ENCODE data around the gene RHBDF2. TPM values are rescaled to one million over a fixed set of nuclear protein-coding genes. Genes with fewer than 3 reads are reported as not detected.

The RHBDF2 gene
- total RNA-seq, 1 donor from 2014 or later, result 30.7 TPM

DNA sequence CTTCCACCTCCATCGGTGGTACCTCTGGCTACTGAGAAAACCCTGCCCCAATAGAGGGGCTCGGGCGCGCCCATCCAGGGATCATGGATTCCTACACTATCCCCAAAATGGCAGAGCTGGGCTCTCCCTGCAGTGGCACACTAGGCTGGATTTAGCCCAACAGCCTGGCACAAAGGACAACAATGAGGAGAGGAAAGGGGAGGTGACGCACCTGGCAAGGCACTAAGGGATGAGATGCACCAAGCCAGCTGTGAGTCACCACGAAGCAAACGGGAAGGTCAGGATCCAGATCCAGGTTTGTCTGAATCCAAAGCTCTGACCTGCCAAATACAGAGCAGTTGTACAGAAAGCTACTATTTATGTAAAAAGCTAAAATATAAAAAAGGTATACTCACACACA, 66.4 kb downstream of the RHBDF2 start:
- no peak for DNase-seq (ENCODE audit: low read depth)
- H3K4me1 Mint-ChIP-seq (ENCODE audit: low read depth, unreplicated experiment), result peaks cover 10% of the 10 kb centered on the region
- TF ChIP-seq, protein P1, sequence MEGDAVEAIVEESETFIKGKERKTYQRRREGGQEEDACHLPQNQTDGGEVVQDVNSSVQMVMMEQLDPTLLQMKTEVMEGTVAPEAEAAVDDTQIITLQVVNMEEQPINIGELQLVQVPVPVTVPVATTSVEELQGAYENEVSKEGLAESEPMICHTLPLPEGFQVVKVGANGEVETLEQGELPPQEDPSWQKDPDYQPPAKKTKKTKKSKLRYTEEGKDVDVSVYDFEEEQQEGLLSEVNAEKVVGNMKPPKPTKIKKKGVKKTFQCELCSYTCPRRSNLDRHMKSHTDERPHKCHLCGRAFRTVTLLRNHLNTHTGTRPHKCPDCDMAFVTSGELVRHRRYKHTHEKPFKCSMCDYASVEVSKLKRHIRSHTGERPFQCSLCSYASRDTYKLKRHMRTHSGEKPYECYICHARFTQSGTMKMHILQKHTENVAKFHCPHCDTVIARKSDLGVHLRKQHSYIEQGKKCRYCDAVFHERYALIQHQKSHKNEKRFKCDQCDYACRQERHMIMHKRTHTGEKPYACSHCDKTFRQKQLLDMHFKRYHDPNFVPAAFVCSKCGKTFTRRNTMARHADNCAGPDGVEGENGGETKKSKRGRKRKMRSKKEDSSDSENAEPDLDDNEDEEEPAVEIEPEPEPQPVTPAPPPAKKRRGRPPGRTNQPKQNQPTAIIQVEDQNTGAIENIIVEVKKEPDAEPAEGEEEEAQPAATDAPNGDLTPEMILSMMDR (IDR thresholded peaks at IDR 0.05; ENCODE audit: insufficient read depth, low read depth, low read length), result no peak
- no peak for TF ChIP-seq EZH2 (IDR thresholded peaks at IDR 0.05; ENCODE audit: insufficient read depth, low read length)
- Histone ChIP-seq H3K4me2 (ENCODE audit: low read length) (no peak overlapping the region), H3K27ac (ENCODE audit: low read depth, low read length) (no peak overlapping the region), H4K20me1 (ENCODE audit: insufficient read depth, low read length) (peaks cover 94% of the 10 kb centered on the region), H3K36me3 (ENCODE audit: insufficient read depth, low read length) (no peaks in the 10 kb centered on the region), H3K27me3 (ENCODE audit: insufficient read depth, low read length) (no peaks in the 10 kb centered on the region), H3K4me3 (ENCODE audit: insufficient read depth, low read depth, low read length) (no peak overlapping the region), H3K4me1 (ENCODE audit: insufficient read depth, low read length) (peaks cover 3% of the 10 kb centered on the region), H3K9ac (ENCODE audit: low read length) (no peak overlapping the region), H3K79me2 (ENCODE audit: insufficient read depth, low read length) (peaks cover 91% of the 10 kb centered on the region), H3K9me3 (ENCODE audit: insufficient read depth, low read depth, low read length) (no peaks in the 10 kb centered on the region), H2AFZ (ENCODE audit: low read depth, low read length) (no peak overlapping the region)
- FAIRE-seq, result no peak
- H3K4me3 Mint-ChIP-seq (ENCODE audit: unreplicated experiment), result no peak overlapping the region
- no peaks in the 10 kb centered on the region for H3K27me3 Mint-ChIP-seq (ENCODE audit: low read depth, unreplicated experiment)
- no peaks in the 10 kb centered on the region for H3K9me3 Mint-ChIP-seq (ENCODE audit: unreplicated experiment)
- H3K27ac Mint-ChIP-seq (ENCODE audit: unreplicated experiment), result no peak overlapping the region
- peaks cover 2% of the 10 kb centered on the region for H3K36me3 Mint-ChIP-seq (ENCODE audit: low read depth, unreplicated experiment)

GRCh38 chr17:76433693-76434092, 67.5 kb downstream of the RHBDF2 start:
- Histone ChIP-seq H3K27ac (ENCODE audit: low read depth, low read length) (no peak overlapping the region), H3K79me2 (ENCODE audit: insufficient read depth, low read length) (peaks cover 85% of the 10 kb centered on the region), H3K4me2 (ENCODE audit: low read length) (no peak overlapping the region), H2AFZ (ENCODE audit: low read depth, low read length) (no peak overlapping the region), H3K9ac (ENCODE audit: low read length) (no peak overlapping the region), H3K9me3 (ENCODE audit: insufficient read depth, low read depth, low read length) (no peaks in the 10 kb centered on the region), H4K20me1 (ENCODE audit: insufficient read depth, low read length) (peaks cover 87% of the 10 kb centered on the region), H3K27me3 (ENCODE audit: insufficient read depth, low read length) (no peaks in the 10 kb centered on the region), H3K36me3 (ENCODE audit: insufficient read depth, low read length) (no peaks in the 10 kb centered on the region), H3K4me3 (ENCODE audit: insufficient read depth, low read depth, low read length) (no peak overlapping the region), H3K4me1 (ENCODE audit: insufficient read depth, low read length) (no peaks in the 10 kb centered on the region)
- Mint-ChIP-seq H3K27ac (ENCODE audit: unreplicated experiment) (no peak overlapping the region), H3K4me3 (ENCODE audit: unreplicated experiment) (no peak overlapping the region), H3K27me3 (ENCODE audit: low read depth, unreplicated experiment) (no peaks in the 10 kb centered on the region), H3K36me3 (ENCODE audit: low read depth, unreplicated experiment) (no peaks in the 10 kb centered on the region), H3K9me3 (ENCODE audit: unreplicated experiment) (no peaks in the 10 kb centered on the region), H3K4me1 (ENCODE audit: low read depth, unreplicated experiment) (peaks cover 5% of the 10 kb centered on the region)
- FAIRE-seq, result no peak
- TF ChIP-seq, protein P1 (IDR thresholded peaks at IDR 0.05; ENCODE audit: insufficient read depth, low read depth, low read length), result no peak
- TF ChIP-seq EZH2 (IDR thresholded peaks at IDR 0.05; ENCODE audit: insufficient read depth, low read length), result no peak
- DNase-seq (ENCODE audit: low read depth), result no peak

DNA sequence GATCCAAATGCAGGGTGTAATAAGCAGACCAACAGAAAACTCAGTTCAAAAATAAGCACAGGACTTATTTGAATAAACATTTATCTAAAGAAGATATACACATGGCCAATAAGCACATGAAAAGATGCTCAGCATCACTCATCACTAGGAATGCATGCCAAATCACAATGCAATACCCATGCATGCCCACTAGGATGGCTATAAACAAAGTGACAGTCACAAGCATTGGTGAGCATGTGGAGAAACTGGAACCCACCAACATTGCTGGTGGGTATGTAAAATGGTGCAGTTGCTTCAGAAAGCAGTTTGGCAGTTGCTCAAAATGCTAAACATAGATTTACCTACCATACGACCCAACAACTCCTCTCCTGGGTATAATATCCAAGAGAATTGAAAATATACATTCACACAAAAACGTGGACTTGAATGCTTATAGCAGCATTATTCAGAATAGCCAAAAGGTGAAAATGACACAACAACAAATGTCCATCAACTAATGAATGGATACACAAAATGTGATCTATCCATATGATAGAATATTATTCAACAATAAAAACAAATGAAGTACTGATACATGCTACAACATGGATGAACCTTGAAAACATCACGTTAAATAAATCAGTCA, 68.4 kb downstream of the RHBDF2 start:
- Mint-ChIP-seq H3K9me3 (ENCODE audit: unreplicated experiment) (no peaks in the 10 kb centered on the region), H3K27ac (ENCODE audit: unreplicated experiment) (no peak overlapping the region), H3K4me3 (ENCODE audit: unreplicated experiment) (no peak overlapping the region), H3K27me3 (ENCODE audit: low read depth, unreplicated experiment) (no peaks in the 10 kb centered on the region), H3K36me3 (ENCODE audit: low read depth, unreplicated experiment) (no peaks in the 10 kb centered on the region), H3K4me1 (ENCODE audit: low read depth, unreplicated experiment) (peaks cover 6% of the 10 kb centered on the region)
- H3K4me3 ChIP-seq (ENCODE audit: insufficient read depth, low read depth, low read length), result no peak overlapping the region
- TF ChIP-seq, protein P1 (IDR thresholded peaks at IDR 0.05; ENCODE audit: insufficient read depth, low read depth, low read length), result peak; percentile 45
- no peak for TF ChIP-seq EZH2 (IDR thresholded peaks at IDR 0.05; ENCODE audit: insufficient read depth, low read length)
- H3K27ac ChIP-seq (ENCODE audit: low read depth, low read length), result no peak overlapping the region
- DNase-seq (ENCODE audit: low read depth) (no peak), FAIRE-seq (no peak)
- H3K9me3 ChIP-seq (ENCODE audit: insufficient read depth, low read depth, low read length), result no peaks in the 10 kb centered on the region
- no peaks in the 10 kb centered on the region for H3K27me3 ChIP-seq (ENCODE audit: insufficient read depth, low read length)
- no peak overlapping the region for H3K4me2 ChIP-seq (ENCODE audit: low read length)
- no peaks in the 10 kb centered on the region for H3K4me1 ChIP-seq (ENCODE audit: insufficient read depth, low read length)
- H3K79me2 ChIP-seq (ENCODE audit: insufficient read depth, low read length), result peaks cover 80% of the 10 kb centered on the region
- H2AFZ ChIP-seq (ENCODE audit: low read depth, low read length), result no peak overlapping the region
- H4K20me1 ChIP-seq (ENCODE audit: insufficient read depth, low read length), result peaks cover 87% of the 10 kb centered on the region
- no peaks in the 10 kb centered on the region for H3K36me3 ChIP-seq (ENCODE audit: insufficient read depth, low read length)
- H3K9ac ChIP-seq (ENCODE audit: low read length), result no peak overlapping the region
